ENCODE data around the gene SPI1. TPM values are rescaled to one million over a fixed set of nuclear protein-coding genes. Genes with fewer than 3 reads are reported as not detected.
A peak's percentile ranks its signal among the peaks of the same experiment; 100 is the strongest.

SPI1 gene
- polyA plus RNA-seq, 1 donor (not counting 4 experiments of a cell fraction or from before 2014, with no cell fraction given) = not detected

DNA sequence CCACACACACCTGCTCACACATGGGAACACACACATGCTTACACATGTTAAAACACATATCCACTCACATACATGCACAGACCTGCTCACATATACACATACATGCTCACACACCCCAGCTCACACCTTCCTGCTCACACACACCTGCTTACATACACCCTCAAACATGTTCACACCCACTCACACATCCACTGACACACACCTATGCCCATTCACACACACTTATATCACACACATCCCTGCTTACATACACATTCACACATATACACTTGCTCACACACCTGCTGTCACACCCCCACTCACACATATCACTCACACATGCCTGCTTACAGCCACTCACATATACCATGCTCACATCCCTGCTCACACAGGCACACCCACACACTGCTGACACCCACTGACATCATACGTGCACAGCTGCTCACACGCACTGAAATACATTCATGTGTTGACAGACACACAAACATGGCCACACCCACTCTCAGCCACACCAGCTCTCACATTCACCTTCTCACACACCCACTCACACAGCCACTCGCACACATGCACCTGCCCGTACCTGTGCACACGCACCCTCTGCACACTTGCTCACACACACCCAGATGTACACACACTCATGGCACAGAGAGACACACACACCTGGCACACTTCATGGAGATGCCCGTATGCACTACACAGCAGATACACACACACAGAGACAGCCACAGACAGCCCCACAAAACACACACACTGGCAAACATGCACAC, 20.2 kb downstream of the SPI1 start:
- Histone ChIP-seq H3K36me3 (ENCODE audit: control insufficient read depth in 2 of 2, extremely low read depth in 1 of 2, insufficient read depth in 2 of 2, low read length in 2 of 2) (no peaks in the 10 kb centered on the region), H4K20me1 (ENCODE audit: control insufficient read depth, extremely low read depth, insufficient read depth, low read length) (no peaks in the 10 kb centered on the region), H3K9me3 (ENCODE audit: control insufficient read depth, low read depth, low read length) (no peaks in the 10 kb centered on the region), H3K4me2 (ENCODE audit: control insufficient read depth, extremely low read depth, insufficient read depth, low read depth, low read length) (no peak overlapping the region), H3K4me3 (ENCODE audit: control insufficient read depth in 2 of 3, extremely low read depth in 1 of 3, insufficient read depth in 2 of 3, low read depth in 1 of 3, low read length in 3 of 3) (no peak overlapping the region), H3K27ac (ENCODE audit: control insufficient read depth, insufficient read depth, low read length) (no peak overlapping the region), H3K27me3 (ENCODE audit: control insufficient read depth, extremely low read depth, insufficient read depth, low read length) (no peaks in the 10 kb centered on the region), H3K9ac (ENCODE audit: control insufficient read depth, extremely low read depth, insufficient read depth, low read length) (no peak overlapping the region), H3K4me1 (ENCODE audit: control insufficient read depth, extremely low read depth, insufficient read depth, low read length) (peaks cover 6% of the 10 kb centered on the region), H2AFZ (ENCODE audit: control insufficient read depth, low read length) (no peak overlapping the region), H3K79me2 (ENCODE audit: control insufficient read depth, insufficient read depth, low read length) (no peaks in the 10 kb centered on the region), H3K9me1 (ENCODE audit: control insufficient read depth, extremely low read depth, insufficient read depth, low read length) (no peaks in the 10 kb centered on the region)
- no peak for TF ChIP-seq EZH2 (IDR thresholded peaks at IDR 0.05; ENCODE audit: low read length)
- TF ChIP-seq, protein P1, sequence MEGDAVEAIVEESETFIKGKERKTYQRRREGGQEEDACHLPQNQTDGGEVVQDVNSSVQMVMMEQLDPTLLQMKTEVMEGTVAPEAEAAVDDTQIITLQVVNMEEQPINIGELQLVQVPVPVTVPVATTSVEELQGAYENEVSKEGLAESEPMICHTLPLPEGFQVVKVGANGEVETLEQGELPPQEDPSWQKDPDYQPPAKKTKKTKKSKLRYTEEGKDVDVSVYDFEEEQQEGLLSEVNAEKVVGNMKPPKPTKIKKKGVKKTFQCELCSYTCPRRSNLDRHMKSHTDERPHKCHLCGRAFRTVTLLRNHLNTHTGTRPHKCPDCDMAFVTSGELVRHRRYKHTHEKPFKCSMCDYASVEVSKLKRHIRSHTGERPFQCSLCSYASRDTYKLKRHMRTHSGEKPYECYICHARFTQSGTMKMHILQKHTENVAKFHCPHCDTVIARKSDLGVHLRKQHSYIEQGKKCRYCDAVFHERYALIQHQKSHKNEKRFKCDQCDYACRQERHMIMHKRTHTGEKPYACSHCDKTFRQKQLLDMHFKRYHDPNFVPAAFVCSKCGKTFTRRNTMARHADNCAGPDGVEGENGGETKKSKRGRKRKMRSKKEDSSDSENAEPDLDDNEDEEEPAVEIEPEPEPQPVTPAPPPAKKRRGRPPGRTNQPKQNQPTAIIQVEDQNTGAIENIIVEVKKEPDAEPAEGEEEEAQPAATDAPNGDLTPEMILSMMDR (optimal IDR thresholded peaks at IDR 0.05 in 1 of 3, IDR thresholded peaks at IDR 0.05 in 1 of 3, conservative IDR thresholded peaks at IDR 0.05 in 1 of 3; ENCODE audit: extremely low read depth in 1 of 3, insufficient read depth in 2 of 3, low read length in 3 of 3) = no peak
- no peak for DNase-seq (ENCODE audit: low read depth, low spot score)
- FAIRE-seq = no peak
- dilution Hi-C loops (cut with MboI; ENCODE audit: extremely low pct_ligation_motif_present, low sequenced_read_pairs) = no loop called here

DNA sequence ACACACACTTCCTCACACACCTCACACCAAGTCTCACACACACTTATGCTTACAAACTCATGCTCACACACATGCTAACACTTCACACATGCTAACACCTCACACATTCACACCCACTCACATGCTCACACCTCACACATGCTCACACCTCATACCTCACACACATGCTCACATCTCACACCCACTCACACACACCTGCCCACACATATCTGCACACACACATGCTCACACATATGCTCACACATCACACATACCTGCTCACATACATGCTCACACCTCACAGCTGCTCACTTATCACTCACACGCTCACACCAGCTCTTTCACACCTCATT, 21.4 kb downstream of the SPI1 start:
- DNase-seq (ENCODE audit: low read depth, low spot score) (no peak), FAIRE-seq (peak; percentile 26)
- Histone ChIP-seq H3K4me1 (ENCODE audit: control insufficient read depth, extremely low read depth, insufficient read depth, low read length) (peaks cover 6% of the 10 kb centered on the region), H3K4me2 (ENCODE audit: control insufficient read depth, extremely low read depth, insufficient read depth, low read depth, low read length) (no peak overlapping the region), H3K9ac (ENCODE audit: control insufficient read depth, extremely low read depth, insufficient read depth, low read length) (no peak overlapping the region), H4K20me1 (ENCODE audit: control insufficient read depth, extremely low read depth, insufficient read depth, low read length) (no peaks in the 10 kb centered on the region), H3K9me1 (ENCODE audit: control insufficient read depth, extremely low read depth, insufficient read depth, low read length) (no peaks in the 10 kb centered on the region), H3K79me2 (ENCODE audit: control insufficient read depth, insufficient read depth, low read length) (no peaks in the 10 kb centered on the region), H3K9me3 (ENCODE audit: control insufficient read depth, low read depth, low read length) (no peaks in the 10 kb centered on the region), H3K4me3 (ENCODE audit: control insufficient read depth in 2 of 3, extremely low read depth in 1 of 3, insufficient read depth in 2 of 3, low read depth in 1 of 3, low read length in 3 of 3) (no peak overlapping the region), H3K36me3 (ENCODE audit: control insufficient read depth in 2 of 2, extremely low read depth in 1 of 2, insufficient read depth in 2 of 2, low read length in 2 of 2) (no peaks in the 10 kb centered on the region), H2AFZ (ENCODE audit: control insufficient read depth, low read length) (no peak overlapping the region), H3K27ac (ENCODE audit: control insufficient read depth, insufficient read depth, low read length) (no peak overlapping the region), H3K27me3 (ENCODE audit: control insufficient read depth, extremely low read depth, insufficient read depth, low read length) (no peaks in the 10 kb centered on the region)
- dilution Hi-C loops (cut with MboI; ENCODE audit: extremely low pct_ligation_motif_present, low sequenced_read_pairs) = no loop called here
- TF ChIP-seq, protein P1 (optimal IDR thresholded peaks at IDR 0.05 in 1 of 3, IDR thresholded peaks at IDR 0.05 in 1 of 3, conservative IDR thresholded peaks at IDR 0.05 in 1 of 3; ENCODE audit: extremely low read depth in 1 of 3, insufficient read depth in 2 of 3, low read length in 3 of 3) = no peak
- TF ChIP-seq EZH2 (IDR thresholded peaks at IDR 0.05; ENCODE audit: low read length) = no peak

Data from keratinocyte (primary cell).